K562 (cell line): ENCODE measurements around the gene CALHM3. TPM values are rescaled to one million over a fixed set of nuclear protein-coding genes. Genes with fewer than 3 reads are reported as not detected.

Source experiments
- CBFA2T2 ChIP-seq: fragments of 450-650 bp; conservative IDR thresholded peaks from 2 replicates; pipeline ENCODE4 v1.6.1; 2017; ENCODE audit warnings: mild to moderate bottlenecking
- CBFA2T3 ChIP-seq: fragments of 450-650 bp; IDR thresholded peaks from 2 replicates; pipeline ENCODE4 v1.6.1; 2017
- CHD7 ChIP-seq: fragments of 200-600 bp; sonication (generic); IDR thresholded peaks from one replicate; pipeline ENCODE4 v1.6.1; 2012; ENCODE audit warnings: mild to moderate bottlenecking, low read depth, low read length, inconsistent platforms
- CREM ChIP-seq: IDR thresholded peaks from 2 replicates; pipeline ENCODE4 v1.6.1; 2014; ENCODE audit warnings: antibody characterized with exemption, low read depth
- FOXA3 ChIP-seq, 2 experiments: fragments of 450-650 bp in 1 of 2; sonication (generic) in 1 of 2; formaldehyde crosslinking; IDR thresholded peaks in 1 of 2; conservative IDR thresholded peaks in 1 of 2; 2 replicates each; pipeline versions ENCODE4 v1.4.0 to v1.8.0; 2020 to 2022; ENCODE audit warnings: mild to moderate bottlenecking in 2 of 2, missing genetic modification reagents in 1 of 2
- JUN ChIP-seq, 2 experiments: sonication (generic) in 1 of 2; formaldehyde crosslinking in 1 of 2; IDR thresholded peaks; 2 replicates each; pipeline versions ENCODE4 v1.6.1 to v1.8.0; 2012 to 2022; ENCODE audit warnings: borderline replicate concordance in 2 of 2, mild to moderate bottlenecking in 2 of 2, improper control_type of control experiment in 1 of 2, low read depth in 1 of 2, low read length in 1 of 2, missing genetic modification reagents in 1 of 2
- NFIX ChIP-seq: fragments of 250-450 bp; sonication (Bioruptor Pico); IDR thresholded peaks from 2 replicates; pipeline ENCODE4 v1.4.0; 2020; ENCODE audit warnings: low read depth, mild to moderate bottlenecking, moderate library complexity
- PHB2 ChIP-seq: fragments of 450-650 bp; IDR thresholded peaks from 2 replicates; pipeline ENCODE4 v1.6.1; 2017; ENCODE audit warnings: low read depth
- PTRF ChIP-seq: fragments of 450-650 bp; IDR thresholded peaks from 2 replicates; pipeline ENCODE4 v1.6.1; 2016; ENCODE audit warnings: mild to moderate bottlenecking, missing genetic modification characterization, missing compliant biosample characterization
- TBL1XR1 ChIP-seq, 2 experiments: IDR thresholded peaks; 2 replicates each; pipeline ENCODE4 v1.6.1; 2012; ENCODE audit warnings: improper control_type of control experiment in 2 of 2, low read length in 2 of 2, mild to moderate bottlenecking in 1 of 2
- XRCC4 ChIP-seq: IDR thresholded peaks from one replicate; pipeline ENCODE4 v1.6.1; 2011; ENCODE audit not compliant: insufficient read depth, insufficient read length; ENCODE audit errors: extremely low read depth
- ZNF174 ChIP-seq: fragments of 250-450 bp; sonication (Bioruptor Pico); IDR thresholded peaks from 2 replicates; pipeline ENCODE4 v1.4.0; 2020; ENCODE audit warnings: mild to moderate bottlenecking
- ZNF695 ChIP-seq: fragments of 450-650 bp; formaldehyde crosslinking; IDR thresholded peaks from 2 replicates; pipeline ENCODE4 v1.4.0; 2020; ENCODE audit warnings: mild to moderate bottlenecking, moderate library complexity
- polyA plus RNA-seq, 8 experiments: library from polyadenylated mRNA; depleted of rRNA in 4 of 8; stranded (reverse) in 5 of 8; unstranded in 3 of 8; fragments of >200 nt; fragmentation: Nextera tagmentation in 2 of 8; fragmentation: Illumina TruSeq in 1 of 8; extraction: Ambion mirVana in 2 of 8; extraction: Trizol in 1 of 8; gene quantifications; 2 replicates each; pipeline versions ENCODE4 v1.2.1 to v1.2.3, GENCODE V29; 2011 to 2014; ENCODE audit warnings: inconsistent platforms in 1 of 8, missing spikeins in 1 of 8
- total RNA-seq, 7 experiments: library from RNA; depleted of rRNA in 6 of 7; stranded (reverse); fragments of >200 nt in 6 of 7; fragmentation: Illumina TruSeq in 2 of 7; extraction: Trizol in 2 of 7; gene quantifications; 2 replicates each; pipeline versions ENCODE4 v1.2.1 to v1.2.3, GENCODE V29; 2011 to 2021; ENCODE audit warnings: low replicate concordance in 1 of 7

Gene CALHM3
- total and polyA plus RNA-seq, 9 of the 15 experiments (the other 6 are each of a cell fraction or from before 2014, with no cell fraction given), result not detected

- TF ChIP-seq CHD7 (no peak), TBL1XR1 (IDR thresholded peaks at IDR 0.05; ENCODE audit: low read length in 2 of 2) (no peak), CBFA2T3 (no peak), ZNF695 (CRISPR knock-in tag) (no peak), ZNF174 (CRISPR knock-in tag) (no peak), FOXA3 (CRISPR knock-in tag; conservative IDR thresholded peaks at IDR 0.05 in 1 of 2, IDR thresholded peaks at IDR 0.05 in 1 of 2) (no peak), NFIX (CRISPR knock-in tag) (no peak), CBFA2T2 (no peak), PHB2 (no peak), XRCC4 (no peak), JUN (IDR thresholded peaks at IDR 0.05; ENCODE audit: borderline replicate concordance, low read depth, low read length) (no peak), JUN (CRISPR knock-in tag; IDR thresholded peaks at IDR 0.05; ENCODE audit: borderline replicate concordance) (no peak), CREM (no peak), PTRF (tag) (no peak)
Measured at GRCh38 chr10:103497161-103497915, 18.3 kb upstream of the CALHM3 start (continued).
